ENCODE measurements around the gene BIN2. TPM values are rescaled to one million over a fixed set of nuclear protein-coding genes. Genes with fewer than 3 reads are reported as not detected.

The BIN2 gene
- total and polyA plus RNA-seq, 2 of the 13 experiments (the other 11 are each of a cell fraction or from before 2014, with no cell fraction given): not detected

- H3K4me3 ChIP-seq (replicated peaks in 1 of 3; ENCODE audit: insufficient read depth in 1 of 3, low read depth in 2 of 3, low read length in 3 of 3): no peak overlapping the region
- TF ChIP-seq ZNF609 (CRISPR knock-in tag; IDR thresholded peaks at IDR 0.05; ENCODE audit: borderline replicate concordance) (no peak), POLR2A (IDR thresholded peaks at IDR 0.05; ENCODE audit: insufficient read depth in 1 of 2, low read depth in 2 of 2, low read length in 2 of 2) (peak in 1 of 2 experiments; percentile 39; a peak in 1 of 4 replicates)
- DNase-seq (ENCODE audit: low spot score): no peak
- H4K20me1 ChIP-seq (ENCODE audit: insufficient read depth, low read length): no peaks in the 10 kb centered on the region
- peaks cover 12 to 27% of the 10 kb centered on the region in 2 experiments for H3K36me3 ChIP-seq (replicated peaks in 1 of 2; ENCODE audit: control insufficient read depth in 1 of 2, insufficient read depth in 2 of 2, low read length in 2 of 2)
- BruUV-seq (replicated peaks): no TSS peak
- no peaks in the 10 kb centered on the region for H3K9me3 ChIP-seq (ENCODE audit: low read length)
- FAIRE-seq: no peak
- POLR2A ChIA-PET: interaction anchor here (1.0 to 1.4 kb wide), 2 partner anchors 24 to 25 kb away, joined by 3 to 5 read pairs; partner anchors contain the start of gene POU6F1
- H3K4me1 ChIP-seq (ENCODE audit: insufficient read depth, low read length): peaks cover 30% of the 10 kb centered on the region
- peaks cover 7% of the 10 kb centered on the region for H3K79me2 ChIP-seq (ENCODE audit: insufficient read depth, low read length)
- CTCF ChIA-PET (ENCODE audit: low intra/inter-chr PET ratio, low total read pairs): no interaction called here
- H3K27me3 ChIP-seq (ENCODE audit: control insufficient read depth in 1 of 2, insufficient read depth in 2 of 2, low read length in 2 of 2): no peaks in the 10 kb centered on the region; a peak in 1 of 5 replicates
- no peak overlapping the region for H2AFZ ChIP-seq (ENCODE audit: low read length)
- no peak overlapping the region for H3K9ac ChIP-seq (ENCODE audit: insufficient read depth, low read depth, low read length)
- no peak overlapping the region for H3K27ac ChIP-seq (ENCODE audit: extremely low read length, insufficient read depth, low read length)
- WGBS (ENCODE audit: low lambda C conversion rate): 95% methylated on average over 7 of the region's 7 CpGs
- intact Hi-C loops (cut with micrococcal nuclease; ENCODE audit: unreplicated experiment) (loop anchor here (10.0 kb wide), 1 partner anchor 197 kb away; the partner anchor contains the start of gene LETMD1), in situ Hi-C loops (cut with HindIII; ENCODE audit: extremely low pct_ligation_motif_present, low pct_unique_long_range_greater_than_20kb) (no loop called here)
- ATAC-seq: no peak
- no peak overlapping the region for H3K4me2 ChIP-seq (ENCODE audit: low read depth, low read length)
Measured at GRCh38 chr12:51242120-51242519, 81.9 kb downstream of the BIN2 start.

- Histone ChIP-seq H3K4me2 (ENCODE audit: low read depth, low read length) (no peak overlapping the region), H3K27me3 (ENCODE audit: control insufficient read depth in 1 of 2, insufficient read depth in 2 of 2, low read length in 2 of 2) (no peaks in the 10 kb centered on the region; a peak in 1 of 5 replicates), H3K9me3 (ENCODE audit: low read length) (no peaks in the 10 kb centered on the region), H3K79me2 (ENCODE audit: insufficient read depth, low read length) (peaks cover 7% of the 10 kb centered on the region), H3K4me1 (ENCODE audit: insufficient read depth, low read length) (peaks cover 19% of the 10 kb centered on the region), H2AFZ (ENCODE audit: low read length) (no peak overlapping the region), H3K36me3 (replicated peaks in 1 of 2; ENCODE audit: control insufficient read depth in 1 of 2, insufficient read depth in 2 of 2, low read length in 2 of 2) (peaks cover 11 to 27% of the 10 kb centered on the region in 2 experiments), H3K9ac (ENCODE audit: insufficient read depth, low read depth, low read length) (no peak overlapping the region), H3K4me3 (replicated peaks in 1 of 3; ENCODE audit: insufficient read depth in 1 of 3, low read depth in 2 of 3, low read length in 3 of 3) (no peak overlapping the region), H3K27ac (ENCODE audit: extremely low read length, insufficient read depth, low read length) (no peak overlapping the region), H4K20me1 (ENCODE audit: insufficient read depth, low read length) (no peaks in the 10 kb centered on the region)
- BruUV-seq (replicated peaks): no TSS peak
- ChIA-PET POLR2A (interaction anchor here (1.4 kb wide), 1 partner anchor 24 kb away, joined by 5 read pairs; the partner anchor contains the start of gene POU6F1), CTCF (ENCODE audit: low intra/inter-chr PET ratio, low total read pairs) (no interaction called here)
- in situ Hi-C loops (cut with HindIII; ENCODE audit: extremely low pct_ligation_motif_present, low pct_unique_long_range_greater_than_20kb): no loop called here
- 90% methylated on average over 2 of the region's 2 CpGs for WGBS (ENCODE audit: low lambda C conversion rate)
- TF ChIP-seq CREBL2 (CRISPR knock-in tag; IDR thresholded peaks at IDR 0.05; ENCODE audit: borderline replicate concordance) (no peak), PPARG (CRISPR knock-in tag; conservative IDR thresholded peaks at IDR 0.05) (no peak), ZNF572 (CRISPR knock-in tag; IDR thresholded peaks at IDR 0.05) (no peak), ZNF879 (CRISPR knock-in tag; IDR thresholded peaks at IDR 0.05) (no peak), CBX5 (CRISPR knock-in tag; IDR thresholded peaks at IDR 0.05; ENCODE audit: borderline replicate concordance) (no peak), ATF7 (IDR thresholded peaks at IDR 0.05) (0 out of 2 replicates have a peak, but pooled peaks have one; percentile 35), ATF7 (CRISPR knock-in tag; IDR thresholded peaks at IDR 0.05) (no peak), CAMTA2 (CRISPR knock-in tag; IDR thresholded peaks at IDR 0.05; ENCODE audit: borderline replicate concordance) (no peak), CHD2 (IDR thresholded peaks at IDR 0.05; ENCODE audit: low read depth, low read length) (no peak)
- DNase-seq (ENCODE audit: low spot score) (no peak), FAIRE-seq (no peak), ATAC-seq (no peak)
- intact Hi-C loops (cut with micrococcal nuclease; ENCODE audit: unreplicated experiment): loop anchor here (10.0 kb wide), 1 partner anchor 196 kb away; the partner anchor contains the start of gene LETMD1
Measured at GRCh38 chr12:51240971-51241370, 83.0 kb downstream of the BIN2 start.

Measured in HepG2 (cell line).